Measurements from ENCODE around the gene TIMM44.

TIMM44 gene

DNA sequence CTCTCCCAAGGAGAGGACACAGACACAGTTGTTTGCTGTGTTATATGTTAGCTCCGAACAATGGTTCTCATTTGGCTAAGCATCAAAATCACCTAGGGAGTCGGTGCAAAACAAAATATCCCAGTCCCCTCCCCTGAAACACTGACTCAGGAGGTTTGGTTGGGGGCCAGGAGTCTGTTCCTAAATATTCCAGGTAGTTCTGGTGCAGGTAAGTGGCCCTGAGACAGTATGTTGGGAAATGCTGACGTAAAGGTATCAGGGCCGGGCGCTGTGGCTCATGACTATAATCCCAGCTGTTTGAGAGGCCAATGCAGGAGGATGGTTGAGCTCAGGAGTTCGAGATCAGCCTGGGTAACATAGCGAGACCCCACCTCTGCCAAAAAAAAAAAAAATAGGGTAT is 42.1 kb downstream of the TIMM44 start:
- no peaks in the 10 kb centered on the region for H3K9me3 ChIP-seq
- H3K27ac ChIP-seq: no peak overlapping the region
- H3K4me1 ChIP-seq: peaks cover 0 to 35% (median 28%) of the 10 kb centered on the region in 4 donors
- no peak overlapping the region for H3K4me3 ChIP-seq
- intact Hi-C loops (cut with DNase I; ENCODE audit: low total_unique reads): loop anchor here (5.0 kb wide), 1 partner anchor 49 kb away; no protein-coding TSS in a partner anchor
- DNase-seq: no peak
- peaks cover 0 to 11% of the 10 kb centered on the region in 2 donors for H3K27me3 ChIP-seq
- TF ChIP-seq, protein P1, sequence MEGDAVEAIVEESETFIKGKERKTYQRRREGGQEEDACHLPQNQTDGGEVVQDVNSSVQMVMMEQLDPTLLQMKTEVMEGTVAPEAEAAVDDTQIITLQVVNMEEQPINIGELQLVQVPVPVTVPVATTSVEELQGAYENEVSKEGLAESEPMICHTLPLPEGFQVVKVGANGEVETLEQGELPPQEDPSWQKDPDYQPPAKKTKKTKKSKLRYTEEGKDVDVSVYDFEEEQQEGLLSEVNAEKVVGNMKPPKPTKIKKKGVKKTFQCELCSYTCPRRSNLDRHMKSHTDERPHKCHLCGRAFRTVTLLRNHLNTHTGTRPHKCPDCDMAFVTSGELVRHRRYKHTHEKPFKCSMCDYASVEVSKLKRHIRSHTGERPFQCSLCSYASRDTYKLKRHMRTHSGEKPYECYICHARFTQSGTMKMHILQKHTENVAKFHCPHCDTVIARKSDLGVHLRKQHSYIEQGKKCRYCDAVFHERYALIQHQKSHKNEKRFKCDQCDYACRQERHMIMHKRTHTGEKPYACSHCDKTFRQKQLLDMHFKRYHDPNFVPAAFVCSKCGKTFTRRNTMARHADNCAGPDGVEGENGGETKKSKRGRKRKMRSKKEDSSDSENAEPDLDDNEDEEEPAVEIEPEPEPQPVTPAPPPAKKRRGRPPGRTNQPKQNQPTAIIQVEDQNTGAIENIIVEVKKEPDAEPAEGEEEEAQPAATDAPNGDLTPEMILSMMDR (IDR thresholded peaks at IDR 0.05): no peak
- peaks cover 0 to 8% (median 7%) of the 10 kb centered on the region in 3 donors for H3K36me3 ChIP-seq

DNA sequence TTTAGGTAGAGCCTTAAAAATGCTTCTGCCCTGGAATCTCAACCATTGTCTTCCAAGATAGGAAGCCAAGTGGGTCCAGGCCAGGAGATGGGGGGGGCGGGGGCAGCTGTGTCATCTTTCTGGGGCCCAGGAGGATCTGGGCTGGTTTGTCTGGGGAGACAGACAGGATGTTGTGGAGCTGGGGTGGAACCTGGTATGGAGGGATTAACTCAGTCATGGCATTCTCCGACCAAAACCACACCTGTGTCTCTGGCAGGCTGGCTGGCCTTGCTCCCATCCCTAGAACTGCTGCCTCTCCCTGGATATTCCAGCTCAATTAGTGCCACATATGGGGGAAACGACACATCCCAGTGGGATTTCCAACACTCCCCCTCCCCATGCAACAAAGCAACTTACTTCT is 42.5 kb downstream of the TIMM44 start:
- Histone ChIP-seq H3K9me3 (no peaks in the 10 kb centered on the region), H3K36me3 (peaks cover 0 to 4% (median 3%) of the 10 kb centered on the region in 3 donors), H3K4me1 (peaks cover 0 to 31% (median 25%) of the 10 kb centered on the region in 4 donors), H3K4me3 (no peak overlapping the region), H3K27ac (no peak overlapping the region), H3K27me3 (peaks cover 0 to 11% of the 10 kb centered on the region in 2 donors)
- no peak for DNase-seq
- TF ChIP-seq, protein P1 (IDR thresholded peaks at IDR 0.05): no peak
- intact Hi-C loops (cut with DNase I; ENCODE audit: low total_unique reads): loop anchor here (5.0 kb wide), 1 partner anchor 49 kb away; no protein-coding TSS in a partner anchor

DNA sequence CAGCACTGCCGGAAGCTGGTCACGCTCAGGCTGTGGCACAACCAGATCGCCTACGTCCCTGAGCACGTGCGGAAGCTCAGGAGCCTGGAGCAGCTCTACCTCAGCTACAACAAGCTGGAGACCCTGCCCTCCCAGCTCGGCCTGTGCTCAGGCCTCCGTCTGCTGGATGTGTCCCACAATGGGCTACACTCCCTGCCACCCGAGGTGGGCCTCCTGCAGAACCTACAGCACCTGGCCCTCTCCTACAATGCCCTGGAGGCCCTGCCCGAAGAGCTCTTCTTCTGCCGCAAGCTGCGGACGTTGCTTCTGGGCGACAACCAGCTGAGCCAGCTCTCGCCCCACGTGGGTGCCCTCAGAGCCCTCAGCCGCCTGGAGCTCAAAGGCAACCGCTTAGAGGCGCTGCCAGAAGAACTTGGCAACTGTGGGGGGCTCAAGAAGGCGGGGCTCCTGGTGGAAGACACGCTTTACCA is 43.0 kb downstream of the TIMM44 start:
- intact Hi-C loops (cut with DNase I; ENCODE audit: low total_unique reads): loop anchor here (5.0 kb wide), 1 partner anchor 48 kb away; no protein-coding TSS in a partner anchor
- Histone ChIP-seq H3K27me3 (peaks cover 0 to 16% of the 10 kb centered on the region in 2 donors), H3K36me3 (no peaks in the 10 kb centered on the region), H3K4me3 (no peak overlapping the region), H3K9me3 (no peaks in the 10 kb centered on the region), H3K27ac (no peak overlapping the region), H3K4me1 (peaks cover 0 to 26% (median 20%) of the 10 kb centered on the region in 4 donors)
- TF ChIP-seq, protein P1 (IDR thresholded peaks at IDR 0.05): no peak
- DNase-seq: no peak

DNA sequence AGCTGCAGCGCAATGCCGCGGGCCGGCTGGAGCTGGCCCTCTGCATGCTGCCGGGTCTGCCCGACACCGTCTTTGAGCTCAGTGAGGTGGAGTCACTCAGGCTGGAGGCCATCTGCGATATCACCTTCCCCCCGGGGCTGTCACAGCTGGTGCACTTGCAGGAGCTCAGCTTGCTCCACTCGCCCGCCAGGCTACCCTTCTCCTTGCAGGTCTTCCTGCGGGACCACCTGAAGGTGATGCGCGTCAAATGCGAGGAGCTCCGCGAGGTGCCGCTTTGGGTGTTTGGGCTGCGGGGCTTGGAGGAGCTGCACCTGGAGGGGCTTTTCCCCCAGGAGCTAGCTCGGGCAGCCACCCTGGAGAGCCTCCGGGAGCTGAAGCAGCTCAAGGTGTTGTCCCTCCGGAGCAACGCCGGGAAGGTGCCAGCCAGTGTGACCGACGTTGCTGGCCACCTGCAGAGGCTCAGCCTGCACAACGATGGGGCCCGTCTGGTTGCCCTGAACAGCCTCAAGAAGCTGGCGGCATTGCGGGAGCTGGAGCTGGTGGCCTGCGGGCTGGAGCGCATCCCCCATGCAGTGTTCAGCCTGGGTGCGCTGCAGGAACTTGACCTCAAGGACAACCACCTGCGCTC is 43.6 kb downstream of the TIMM44 start:
- no peaks in the 10 kb centered on the region for H3K9me3 ChIP-seq
- peaks cover 0 to 22% of the 10 kb centered on the region in 2 donors for H3K27me3 ChIP-seq
- no peaks in the 10 kb centered on the region for H3K36me3 ChIP-seq
- no peak for DNase-seq
- intact Hi-C loops (cut with DNase I; ENCODE audit: low total_unique reads): loop anchor here (5.0 kb wide), 1 partner anchor 48 kb away; no protein-coding TSS in a partner anchor
- no peak overlapping the region for H3K4me3 ChIP-seq
- H3K27ac ChIP-seq: no peak overlapping the region
- TF ChIP-seq, protein P1 (IDR thresholded peaks at IDR 0.05): no peak
- peaks cover 0 to 21% (median 14%) of the 10 kb centered on the region in 4 donors for H3K4me1 ChIP-seq

DNA sequence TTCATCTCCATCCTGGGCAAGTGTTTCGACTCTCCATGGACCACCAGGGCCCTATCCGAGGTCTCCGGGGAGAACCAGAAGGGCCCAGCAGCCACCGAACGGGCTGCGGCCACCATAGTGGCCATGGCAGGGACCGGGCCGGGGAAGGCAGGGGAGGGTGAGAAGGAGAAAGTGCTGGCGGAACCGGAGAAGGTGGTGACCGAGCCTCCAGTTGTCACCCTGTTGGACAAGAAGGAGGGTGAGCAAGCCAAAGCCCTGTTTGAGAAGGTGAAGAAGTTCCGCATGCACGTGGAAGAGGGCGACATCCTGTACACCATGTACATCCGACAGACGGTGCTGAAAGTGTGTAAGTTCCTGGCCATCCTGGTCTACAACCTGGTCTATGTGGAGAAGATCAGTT is 44.5 kb downstream of the TIMM44 start:
- intact Hi-C loops (cut with DNase I; ENCODE audit: low total_unique reads): no loop called here
- H3K4me1 ChIP-seq: peaks cover 0 to 13% (median 7%) of the 10 kb centered on the region in 4 donors
- no peaks in the 10 kb centered on the region for H3K9me3 ChIP-seq
- H3K36me3 ChIP-seq: no peaks in the 10 kb centered on the region
- H3K4me3 ChIP-seq: no peak overlapping the region
- H3K27ac ChIP-seq: no peak overlapping the region
- TF ChIP-seq, protein P1 (IDR thresholded peaks at IDR 0.05): no peak
- no peak for DNase-seq
- H3K27me3 ChIP-seq: peaks cover 0 to 31% of the 10 kb centered on the region in 2 donors
